Right cardiac atrium (tissue), 5 donors: ENCODE measurements around the gene CDCP1. TPM values are rescaled to one million over a fixed set of nuclear protein-coding genes. Genes with fewer than 3 reads are reported as not detected.
"Not testable (repeated sequence)": the region's sequence is repeated elsewhere in the genome, so short reads cannot be mapped to it uniquely, and the experiment has no call there.

Experiments used
- ATAC-seq, 2 donors: fragments of 200-7000 bp; cut with Tn5 transposase; one replicate each; pipeline versions ENCODE4 v1.8.0 to v1.9.1; 2020; ENCODE audit warnings: moderate library complexity in 2 of 2, mild to moderate bottlenecking in 1 of 2
- DNase-seq, 3 donors: peaks; one replicate each; pipeline ENCODE4 v3.0.0-alpha.2; 2020
- H3K27ac ChIP-seq: one replicate; pipeline ENCODE4 v1.5.1; 2013; ENCODE audit warnings: mild to moderate bottlenecking, low read length, control low read depth, moderate library complexity
- H3K27me3 ChIP-seq: one replicate; pipeline ENCODE4 v1.6.1; 2013; ENCODE audit not compliant: control insufficient read depth, insufficient read depth
- H3K4me1 ChIP-seq: one replicate; pipeline ENCODE4 v1.6.1; 2013; ENCODE audit warnings: low read length; ENCODE audit not compliant: control insufficient read depth, insufficient read depth
- H3K4me3 ChIP-seq: one replicate; pipeline ENCODE4 v1.5.1; 2013; ENCODE audit warnings: low read length, control low read depth
- H3K9me3 ChIP-seq: one replicate; pipeline ENCODE4 v1.6.1; 2013; ENCODE audit warnings: low read length; ENCODE audit not compliant: control insufficient read depth
- WGBS: extraction: QIAGEN DNeasy Blood & Tissue Kit; methylation state at CpG from one replicate; pipeline ENCODE4 v1.1.7; 2013; 5-methylcytosine and 5-hydroxymethylcytosine counted together
- intact Hi-C, 4 donors: fragments of 100-400 bp; cut with DNase I; formaldehyde crosslinking; loops; one replicate each; pipeline versions ENCODE4 v1.11.0 to v1.14.0; 2022 to 2023
- polyA plus RNA-seq: library from polyadenylated mRNA; stranded (reverse); fragments of 200-250 nt; gene quantifications from one replicate; pipeline ENCODE4 v1.2.3, GENCODE V29; 2013
- total RNA-seq, 4 donors: library from RNA; stranded (reverse); fragmentation: NEBNext Ultra II Directional; extraction: Animal tissue kit (Norgen Biotek cat#: 25700); gene quantifications; one replicate each; pipeline ENCODE4 v1.2.1, GENCODE V29; 2021
- donor health status: healthy with polysubstance abuse.
- donor health status: DM: no; HTN: yes; CAD: no.
- donor health status: DM: no; HTN: no; CAD: no.
- donor health status: DM: no; HTN: yes; CAD: no; lungs with severe emphysema.
- donor health status: DM: yes; HTN: yes; CAD: no.

The CDCP1 gene
- total and polyA plus RNA-seq, 5 donors, result 0.09 to 0.72 (median 0.46) TPM

DNA sequence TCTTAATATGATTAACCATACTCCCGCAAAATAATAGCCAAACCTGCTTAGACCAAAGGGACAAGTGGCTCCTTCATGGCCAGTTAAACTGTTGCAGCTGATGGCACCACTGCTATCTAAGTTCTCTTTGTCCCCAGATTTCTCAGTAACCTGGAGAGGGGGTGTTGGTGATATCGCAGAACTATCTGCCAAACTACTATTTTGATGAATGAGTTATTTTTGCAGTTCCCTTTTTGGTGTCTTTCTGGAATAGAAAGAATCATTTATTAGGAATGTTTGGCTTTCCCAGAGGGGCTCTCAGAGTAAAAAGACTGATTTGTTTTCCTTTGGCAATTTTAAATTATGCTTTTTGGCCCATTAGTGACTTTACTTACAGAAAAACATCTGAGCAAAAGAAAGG lies 87.0 kb downstream of the CDCP1 start:
- Histone ChIP-seq H3K27me3 (no peaks in the 10 kb centered on the region), H3K4me3 (no peak overlapping the region), H3K27ac (no peak overlapping the region), H3K9me3 (no peaks in the 10 kb centered on the region), H3K4me1 (peaks cover 3% of the 10 kb centered on the region)
- ATAC-seq (no peak), DNase-seq (no peak)
- intact Hi-C loops, result no loop called here
- 72% methylated on average over 2 of the region's 2 CpGs for WGBS

DNA sequence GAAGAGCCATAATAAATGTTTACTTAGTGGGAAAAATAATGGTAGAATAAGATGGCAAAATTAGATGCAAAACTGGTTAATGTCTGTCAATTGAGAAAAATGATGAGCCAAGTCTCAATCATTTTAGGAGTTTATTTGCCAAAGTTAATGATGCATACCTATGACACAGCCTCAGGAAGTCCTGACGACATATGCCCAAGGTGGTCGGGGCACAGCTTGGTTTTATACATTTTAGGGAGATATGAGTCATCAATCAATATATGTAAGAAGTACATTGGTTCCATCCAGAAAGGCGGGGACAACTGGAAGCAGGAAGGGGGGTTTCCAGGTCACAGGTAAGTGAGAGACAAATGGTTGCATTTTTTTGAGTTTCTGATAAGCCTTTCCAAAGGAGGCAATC lies 88.6 kb downstream of the CDCP1 start:
- H3K4me1 ChIP-seq, result peaks cover 3% of the 10 kb centered on the region
- ATAC-seq, result no peak

DNA sequence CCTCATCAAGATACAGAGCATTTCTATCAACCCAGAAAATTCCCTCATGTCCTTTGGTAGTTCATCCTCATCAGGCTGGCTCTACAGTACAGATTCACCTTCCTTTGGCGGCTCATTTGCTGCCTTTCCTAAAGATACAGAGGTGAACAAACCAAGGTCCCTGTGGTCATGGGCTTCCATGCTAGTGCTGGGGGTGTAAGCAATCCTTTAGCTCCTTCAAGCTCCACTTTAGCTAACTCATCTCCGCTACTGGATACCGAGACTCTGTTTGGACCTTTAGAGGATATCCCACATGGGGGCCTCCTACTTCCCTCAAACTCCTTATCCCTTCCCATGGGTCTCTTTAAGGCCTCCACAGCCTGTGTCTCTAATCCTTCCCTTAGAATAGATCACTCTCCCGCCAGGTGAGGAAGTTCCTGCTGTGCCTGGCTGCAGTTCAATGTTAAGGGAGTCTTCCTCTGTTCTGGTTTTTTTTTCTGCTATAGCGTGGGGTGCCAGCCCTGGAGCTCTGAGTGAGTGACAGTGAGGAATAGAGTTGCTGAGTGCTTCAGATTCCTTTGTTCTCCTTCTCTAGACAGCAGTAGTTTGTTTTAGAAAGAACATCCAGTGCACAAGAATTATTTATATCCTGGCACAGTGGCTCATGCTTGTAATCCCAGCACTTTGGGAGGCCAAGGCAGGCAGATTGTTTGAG lies 89.4 kb downstream of the CDCP1 start:
- intact Hi-C loops, result no loop called here

More for the DNA sequence above, 88.6 kb downstream of the CDCP1 start:
- intact Hi-C loops, result no loop called here
- H3K27me3 ChIP-seq, result no peaks in the 10 kb centered on the region
- H3K27ac ChIP-seq, result no peak overlapping the region
- no peak overlapping the region for H3K4me3 ChIP-seq
- no peak for DNase-seq
- H3K9me3 ChIP-seq, result no peaks in the 10 kb centered on the region
- 90% methylated on average over 3 of the region's 3 CpGs for WGBS

DNA sequence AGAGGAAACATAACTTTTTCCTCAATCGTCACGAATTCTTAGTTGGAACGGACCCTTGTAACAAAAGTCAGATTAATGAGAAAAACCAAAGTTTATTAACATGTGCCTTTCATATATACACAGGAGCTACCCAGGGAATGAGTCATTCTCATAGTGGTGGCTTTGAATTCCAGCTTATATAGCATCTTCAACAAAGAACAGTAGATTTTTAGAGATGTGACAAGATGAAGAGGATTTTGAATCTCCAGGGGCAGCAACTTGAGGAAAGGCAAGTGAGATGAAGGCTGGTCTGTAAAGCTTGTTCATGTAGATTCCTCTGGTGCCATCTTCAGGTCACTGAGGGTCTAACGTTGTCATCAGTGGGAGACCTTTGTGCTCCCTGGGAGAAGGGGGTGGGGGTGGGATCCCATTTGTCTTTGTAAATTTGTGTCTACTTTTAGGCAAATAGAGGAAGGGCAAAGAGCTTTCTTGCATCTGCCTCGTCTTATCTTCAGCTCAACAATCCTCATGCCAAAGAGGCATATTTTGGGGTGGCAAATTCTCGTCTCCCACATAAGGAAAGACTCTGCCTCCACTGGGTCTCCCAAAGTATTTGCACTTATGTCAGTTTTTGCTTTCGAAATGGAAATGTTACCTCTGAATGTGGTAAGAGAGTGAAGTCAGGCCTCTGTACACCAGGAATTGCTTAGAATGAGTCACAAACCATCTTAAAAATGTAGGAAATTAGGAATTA lies 90.6 kb downstream of the CDCP1 start:
- Histone ChIP-seq H3K27ac (no peak overlapping the region), H3K4me1 (peaks cover 3% of the 10 kb centered on the region)
- ATAC-seq, result peak in 1 of 2 donors; percentile 41

More for the DNA sequence above, 89.4 kb downstream of the CDCP1 start:
- Histone ChIP-seq H3K27ac (peak overlapping the region; percentile 82), H3K4me3 (no peak overlapping the region), H3K9me3 (no peaks in the 10 kb centered on the region), H3K4me1 (peaks cover 3% of the 10 kb centered on the region), H3K27me3 (no peaks in the 10 kb centered on the region)
- WGBS, result 62% methylated on average over 5 of the region's 5 CpGs
- DNase-seq, result no peak
- ATAC-seq, result peak; percentile 75 to 91

DNA sequence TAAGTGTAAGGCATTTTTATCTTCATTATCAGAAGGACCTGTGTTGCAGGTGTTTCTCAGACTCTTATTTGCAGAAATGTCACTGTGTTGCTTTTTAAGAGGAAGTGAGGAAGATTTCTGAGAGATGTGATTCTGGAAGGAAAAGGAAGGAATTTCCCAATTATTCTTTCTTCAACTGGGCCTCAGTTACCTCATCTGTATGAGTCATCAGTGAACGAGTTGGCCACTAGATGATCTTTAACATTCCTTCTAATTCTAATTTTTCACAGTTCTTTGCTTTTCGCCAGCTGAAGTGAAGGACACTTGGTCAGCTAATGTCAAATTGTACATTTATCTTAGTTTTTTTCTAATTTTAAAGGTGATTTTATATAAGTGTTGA lies 91.2 kb downstream of the CDCP1 start:
- no peak overlapping the region for H3K4me3 ChIP-seq
- H3K27me3 ChIP-seq, result no peaks in the 10 kb centered on the region
- no peak overlapping the region for H3K27ac ChIP-seq
- ATAC-seq (no peak), DNase-seq (no peak)
- WGBS, result 50% methylated on average over 2 of the region's 2 CpGs
- peaks cover 3% of the 10 kb centered on the region for H3K4me1 ChIP-seq
- no peaks in the 10 kb centered on the region for H3K9me3 ChIP-seq
- intact Hi-C loops, result no loop called here

More for the DNA sequence above, 90.6 kb downstream of the CDCP1 start:
- H3K9me3 ChIP-seq, result no peaks in the 10 kb centered on the region
- DNase-seq, result no peak
- H3K27me3 ChIP-seq, result no peaks in the 10 kb centered on the region
- 72% methylated on average over 7 of the region's 7 CpGs for WGBS
- no peak overlapping the region for H3K4me3 ChIP-seq
- intact Hi-C loops, result no loop called here

DNA sequence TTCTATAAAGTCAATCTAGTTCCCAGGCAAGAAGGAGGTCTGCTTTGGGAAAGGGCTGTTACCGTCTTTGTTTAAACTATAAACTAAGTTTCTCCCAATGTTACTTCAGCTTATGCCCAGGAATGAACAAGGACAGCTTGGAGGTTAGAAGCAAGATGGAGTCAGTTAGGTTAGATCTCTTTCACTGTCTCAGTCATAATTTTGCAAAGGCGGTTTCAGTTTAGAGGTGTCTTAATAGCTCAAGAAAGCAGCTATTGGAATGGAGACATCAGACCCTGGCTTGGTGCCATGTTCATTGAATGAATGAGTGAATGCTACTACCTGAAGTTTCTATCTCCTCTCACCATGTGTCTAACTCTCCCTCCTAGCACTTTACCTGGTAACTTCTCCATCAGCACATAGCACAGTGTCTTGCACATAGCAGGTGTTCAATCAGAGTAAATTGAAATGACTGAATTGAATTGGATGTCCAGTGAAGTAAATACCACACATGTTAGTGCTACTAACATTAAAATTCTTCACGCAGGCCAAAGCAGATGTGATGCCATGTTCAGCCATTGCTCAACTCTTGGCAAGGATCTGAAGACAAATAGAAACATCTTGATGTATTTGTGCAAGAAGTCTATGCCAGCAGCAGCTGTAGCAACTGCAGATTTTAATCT lies 91.9 kb downstream of the CDCP1 start:
- no peak overlapping the region for H3K27ac ChIP-seq
- H3K27me3 ChIP-seq, result no peaks in the 10 kb centered on the region
- DNase-seq, result no peak
- peaks cover 3% of the 10 kb centered on the region for H3K4me1 ChIP-seq
- ATAC-seq, result no peak
- intact Hi-C loops, result no loop called here
- H3K9me3 ChIP-seq, result no peaks in the 10 kb centered on the region
- H3K4me3 ChIP-seq, result no peak overlapping the region
- WGBS, result 83% methylated on average over 3 of the region's 3 CpGs

DNA sequence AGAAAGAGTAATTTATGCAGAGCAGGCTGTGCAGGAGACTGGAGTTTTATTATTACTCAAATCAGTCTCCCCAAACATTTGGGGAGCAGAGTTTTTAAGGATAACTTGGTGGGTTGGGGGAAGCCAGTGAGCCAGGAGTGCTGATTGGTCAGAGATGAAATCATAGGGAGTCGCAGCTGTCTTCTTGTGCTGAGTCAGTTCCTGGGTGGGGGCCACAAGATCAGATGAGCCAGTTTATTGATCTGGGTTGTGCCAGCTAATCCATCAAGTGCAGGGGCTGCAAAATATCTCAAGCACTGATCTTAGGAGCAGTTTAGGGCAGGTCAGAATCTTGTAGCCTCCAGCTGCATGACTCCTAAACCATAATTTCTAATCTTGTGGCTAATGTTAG lies 92.4 kb downstream of the CDCP1 start:
- H3K27me3 ChIP-seq, ATAC-seq, H3K4me3 ChIP-seq, H3K9me3 ChIP-seq, H3K27ac ChIP-seq, H3K4me1 ChIP-seq, intact Hi-C loops, DNase-seq: not testable (repeated sequence)
- 59% methylated on average over 1 of the region's 1 CpG for WGBS

DNA sequence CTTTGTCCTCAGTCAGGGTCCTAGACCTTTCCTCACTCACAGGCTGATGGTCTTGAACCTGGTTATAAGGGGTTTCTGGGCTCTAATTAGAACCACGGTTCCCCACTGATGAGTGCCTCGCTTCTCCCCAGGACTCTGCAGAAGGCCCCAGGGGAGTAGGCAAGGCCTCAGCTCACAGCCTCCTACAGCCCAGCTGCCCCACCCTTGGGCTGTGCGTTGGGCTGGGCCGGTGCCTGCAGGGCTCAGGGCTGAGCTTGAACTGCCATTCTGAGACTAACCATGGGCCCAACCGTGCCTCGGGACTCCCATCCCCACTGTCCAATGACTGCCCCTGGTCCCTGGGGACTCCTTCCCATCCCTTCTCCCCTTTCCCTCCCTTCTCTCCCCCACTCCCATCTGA lies 94.5 kb downstream of the CDCP1 start:
- no peak overlapping the region for H3K4me3 ChIP-seq
- 83% methylated on average over 6 of the region's 6 CpGs for WGBS
- H3K4me1 ChIP-seq, result peaks cover under 1% of the 10 kb centered on the region
- H3K27ac ChIP-seq, result no peak overlapping the region
- no peaks in the 10 kb centered on the region for H3K9me3 ChIP-seq
- H3K27me3 ChIP-seq, result no peaks in the 10 kb centered on the region
- intact Hi-C loops, result no loop called here
- no peak for ATAC-seq
- DNase-seq, result peak in 1 of 3 donors; percentile 49

DNA sequence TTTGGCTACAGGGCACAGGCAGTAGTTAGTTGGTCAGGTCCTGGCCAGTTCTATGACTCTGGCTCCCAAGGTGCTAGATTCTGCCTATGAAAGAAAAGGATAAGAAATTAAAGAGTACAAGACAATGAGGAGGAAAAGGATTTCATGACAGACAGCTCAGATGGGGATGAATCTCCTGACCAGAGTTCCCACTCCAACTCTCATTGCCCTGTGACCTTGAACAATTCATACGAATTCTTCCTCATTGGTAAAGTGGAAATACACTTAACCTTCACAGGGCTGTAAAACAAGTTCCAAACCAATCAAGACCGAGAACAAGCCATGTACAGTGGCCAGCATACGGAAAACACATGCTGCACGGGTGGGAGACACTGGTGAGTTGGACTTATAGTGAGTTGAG lies 96.4 kb downstream of the CDCP1 start:
- intact Hi-C loops, result loop anchor here in 1 of 4 donors (10.0 kb wide), 1 partner anchor 445 kb away; no protein-coding TSS in a partner anchor
- 85% methylated on average over 4 of the region's 4 CpGs for WGBS
- no peak for DNase-seq

DNA sequence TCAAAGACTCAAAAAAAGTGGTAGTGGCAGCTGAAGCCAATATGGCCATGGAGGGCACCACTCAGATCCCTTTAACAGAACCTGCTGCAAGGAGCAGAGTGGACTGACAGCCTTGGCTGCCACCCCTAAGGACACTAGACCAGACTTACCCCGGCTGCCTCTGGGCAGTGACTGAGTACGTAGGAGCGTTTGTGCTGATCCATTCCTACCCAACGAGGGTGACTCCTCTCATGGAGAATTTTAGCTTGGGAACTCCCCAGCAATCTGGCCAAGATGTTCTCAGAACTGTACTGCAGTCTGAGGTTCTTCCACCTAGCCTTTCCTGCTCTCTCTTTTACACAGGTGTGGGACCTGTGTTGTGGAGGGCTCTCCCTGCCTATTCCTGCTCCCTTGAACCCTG lies 97.9 kb downstream of the CDCP1 start:
- no peak for ATAC-seq
- WGBS, result 73% methylated on average over 4 of the region's 4 CpGs
- H3K4me1 ChIP-seq, result no peaks in the 10 kb centered on the region
- H3K9me3 ChIP-seq, result no peaks in the 10 kb centered on the region
- H3K4me3 ChIP-seq, result no peak overlapping the region
- H3K27me3 ChIP-seq, result no peaks in the 10 kb centered on the region
- no peak for DNase-seq
- no peak overlapping the region for H3K27ac ChIP-seq
- intact Hi-C loops, result loop anchor here in 1 of 4 donors (10.0 kb wide), 1 partner anchor 447 kb away; no protein-coding TSS in a partner anchor

More for the DNA sequence above, 96.4 kb downstream of the CDCP1 start:
- no peaks in the 10 kb centered on the region for H3K27me3 ChIP-seq
- H3K27ac ChIP-seq, result no peak overlapping the region
- H3K4me1 ChIP-seq, result no peaks in the 10 kb centered on the region
- H3K9me3 ChIP-seq, result no peaks in the 10 kb centered on the region
- no peak for ATAC-seq
- H3K4me3 ChIP-seq, result no peak overlapping the region

DNA sequence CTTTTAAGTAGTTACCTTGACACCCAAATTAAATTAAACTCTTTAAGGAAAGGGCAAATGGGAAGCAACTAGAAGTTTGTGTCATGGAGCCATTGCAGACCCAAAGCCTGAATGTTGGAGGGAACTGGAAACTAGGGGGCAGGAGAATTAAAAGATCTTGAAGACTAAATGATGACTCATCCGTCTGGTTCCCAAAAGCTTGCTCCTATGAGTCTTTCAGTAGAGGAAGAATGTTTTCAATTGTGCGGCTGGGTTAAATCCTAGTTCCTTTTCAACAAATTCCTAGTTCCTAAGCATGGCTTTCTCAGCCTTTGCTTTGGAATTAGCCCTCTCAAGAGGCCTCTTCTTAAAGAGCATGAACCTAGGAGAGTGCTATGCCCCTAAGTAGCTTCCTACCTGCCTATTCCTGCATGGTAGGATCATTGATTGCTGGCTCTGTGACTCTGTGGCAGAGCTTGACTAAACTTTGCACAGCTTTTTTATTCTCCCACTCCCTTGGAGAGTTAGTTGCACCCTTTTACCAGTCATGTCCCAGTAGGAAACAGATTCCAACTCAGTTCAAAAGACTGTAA lies 102.4 kb downstream of the CDCP1 start:
- Histone ChIP-seq H3K27me3 (no peaks in the 10 kb centered on the region), H3K4me1 (no peaks in the 10 kb centered on the region), H3K27ac (peak overlapping the region; percentile 30), H3K4me3 (no peak overlapping the region), H3K9me3 (no peaks in the 10 kb centered on the region)
- no peak for ATAC-seq
- whole genome bisulfite sequencing, result 54% methylated on average over 2 of the region's 2 CpGs
- intact Hi-C loops, result loop anchor here in 2 of 4 donors (2.0 to 10.0 kb wide), 2 partner anchors 167 to 451 kb away; no protein-coding TSS in a partner anchor
- DNase-seq, result no peak
